BJ (cell line): Measurements from ENCODE around the gene TMEM236. TPM values are rescaled to one million over a fixed set of nuclear protein-coding genes. Genes with fewer than 3 reads are reported as not detected.

Source experiments
- CTCF ChIA-PET: fragments of 350-600 bp; formaldehyde crosslinking; extraction: SDS; loops from one replicate; lab custom pipeline; 2021; ENCODE audit warnings: antibody characterized with exemption, inconsistent platforms; lab: Yijun Ruan, JAX
- POLR2A ChIA-PET: fragments of 300-600 bp; sonication (Branson Sonifier 250); formaldehyde crosslinking; extraction: SDS; loops from one replicate; lab custom pipeline; 2021; ENCODE audit warnings: antibody characterized with exemption; lab: Charles Lee
- DNase-seq: peaks from one replicate; pipeline ENCODE4 v3.0.0-alpha.2; 2011; ENCODE audit warnings: low read depth
- H3K27me3 ChIP-seq: 2 replicates; pipeline ENCODE4 v1.6.0; 2011; ENCODE audit warnings: low read length; ENCODE audit not compliant: control insufficient read depth, insufficient read depth
- H3K36me3 ChIP-seq: 2 replicates; pipeline ENCODE4 v1.5.1; 2011; ENCODE audit warnings: low read length; ENCODE audit not compliant: control insufficient read depth, insufficient read depth
- H3K4me3 ChIP-seq: 2 replicates; pipeline ENCODE4 v1.5.1; 2011; ENCODE audit warnings: low read depth, mild to moderate bottlenecking, control low read depth, low read length
- polyA plus RNA-seq: library from polyadenylated mRNA; depleted of rRNA; stranded (reverse); fragments of >200 nt; gene quantifications from 2 replicates; pipeline ENCODE4 v1.2.3, GENCODE V29; 2011
- TF ChIP-seq, protein P1 (sequence below): IDR thresholded peaks from 2 replicates; pipeline ENCODE4 v1.5.1; 2011; ENCODE audit warnings: low read depth, mild to moderate bottlenecking, control low read depth, inconsistent platforms, low read length, moderate library complexity; ENCODE audit not compliant: insufficient read depth

TMEM236 gene
- polyA plus RNA-seq, 1 experiment = 0.02 TPM

- CTCF ChIA-PET = interaction anchor here (0.8 to 1.3 kb wide), 4 partner anchors 12 to 407 kb away, joined by 3 to 5 read pairs (median 3); no protein-coding TSS in a partner anchor
Measured at GRCh38 chr10:17808971-17809841, 57.2 kb downstream of the TMEM236 start, which contains the start of gene MRC1. Gene MRC1, plus strand, starts transcription at chr10:17809348. Its CDS starts 118 bp downstream, at chr10:17809466.

GRCh38 chr10:17811146-17811865, 59.3 kb downstream of the TMEM236 start:
- no peak for DNase-seq
- TF ChIP-seq, protein P1, sequence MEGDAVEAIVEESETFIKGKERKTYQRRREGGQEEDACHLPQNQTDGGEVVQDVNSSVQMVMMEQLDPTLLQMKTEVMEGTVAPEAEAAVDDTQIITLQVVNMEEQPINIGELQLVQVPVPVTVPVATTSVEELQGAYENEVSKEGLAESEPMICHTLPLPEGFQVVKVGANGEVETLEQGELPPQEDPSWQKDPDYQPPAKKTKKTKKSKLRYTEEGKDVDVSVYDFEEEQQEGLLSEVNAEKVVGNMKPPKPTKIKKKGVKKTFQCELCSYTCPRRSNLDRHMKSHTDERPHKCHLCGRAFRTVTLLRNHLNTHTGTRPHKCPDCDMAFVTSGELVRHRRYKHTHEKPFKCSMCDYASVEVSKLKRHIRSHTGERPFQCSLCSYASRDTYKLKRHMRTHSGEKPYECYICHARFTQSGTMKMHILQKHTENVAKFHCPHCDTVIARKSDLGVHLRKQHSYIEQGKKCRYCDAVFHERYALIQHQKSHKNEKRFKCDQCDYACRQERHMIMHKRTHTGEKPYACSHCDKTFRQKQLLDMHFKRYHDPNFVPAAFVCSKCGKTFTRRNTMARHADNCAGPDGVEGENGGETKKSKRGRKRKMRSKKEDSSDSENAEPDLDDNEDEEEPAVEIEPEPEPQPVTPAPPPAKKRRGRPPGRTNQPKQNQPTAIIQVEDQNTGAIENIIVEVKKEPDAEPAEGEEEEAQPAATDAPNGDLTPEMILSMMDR = no peak
- POLR2A ChIA-PET = no interaction called here
- CTCF ChIA-PET = no interaction called here
- Histone ChIP-seq H3K36me3 (no peaks in the 10 kb centered on the region), H3K4me3 (no peak overlapping the region), H3K27me3 (no peaks in the 10 kb centered on the region)

More at GRCh38 chr10:17808971-17809841, 57.2 kb downstream of the TMEM236 start, which contains the start of gene MRC1:
- TF ChIP-seq, protein P1 = no peak
- no peaks in the 10 kb centered on the region for H3K36me3 ChIP-seq
- POLR2A ChIA-PET = no interaction called here
- no peak for DNase-seq
- no peak within 1 kb of the TSS for H3K4me3 ChIP-seq
- no peaks in the 10 kb centered on the region for H3K27me3 ChIP-seq

DNA sequence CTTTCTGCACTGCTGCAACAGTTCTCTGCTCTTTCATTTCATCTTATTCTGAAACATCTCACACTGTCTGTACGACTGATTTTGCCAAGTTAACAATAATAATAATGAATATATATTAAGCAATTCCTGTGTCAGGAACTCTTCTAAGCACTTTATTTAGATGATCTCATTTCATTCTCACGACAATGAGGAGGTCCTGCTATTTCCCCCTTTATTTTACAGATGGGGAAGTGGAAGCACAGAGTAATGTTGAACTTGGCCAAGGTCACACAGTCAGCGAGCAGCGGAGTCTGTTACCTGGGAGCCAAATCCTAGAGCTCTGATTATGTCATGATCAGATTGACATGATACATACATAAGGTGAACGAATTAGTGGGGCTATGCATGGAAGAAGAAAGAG, 63.0 kb downstream of the TMEM236 start:
- DNase-seq = no peak
- H3K36me3 ChIP-seq = no peaks in the 10 kb centered on the region
- TF ChIP-seq, protein P1 = no peak
- no peak overlapping the region for H3K4me3 ChIP-seq
- CTCF ChIA-PET = interaction anchor here (1.0 kb wide), 1 partner anchor 22 kb away, joined by 4 read pairs; no protein-coding TSS in a partner anchor
- no peaks in the 10 kb centered on the region for H3K27me3 ChIP-seq
- POLR2A ChIA-PET = no interaction called here

DNA sequence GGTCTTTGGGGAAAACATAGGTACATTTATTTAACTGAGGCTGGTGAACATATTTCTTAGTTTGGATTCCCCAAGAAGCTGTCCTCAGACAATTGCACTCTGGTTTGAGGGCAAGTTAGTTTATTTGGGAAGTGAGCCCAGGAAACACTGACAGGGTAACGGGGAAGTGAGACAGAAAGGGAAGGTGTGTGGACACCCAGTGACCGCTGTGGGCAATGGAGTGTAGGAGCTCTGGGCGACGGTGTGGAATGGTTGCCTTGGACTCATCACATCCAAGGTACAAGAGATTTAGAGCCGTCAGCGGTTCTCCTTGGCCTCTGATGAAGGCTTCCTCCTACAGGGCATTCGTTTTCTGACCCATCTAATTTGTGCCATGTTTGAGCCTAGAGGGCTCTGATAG, 64.2 kb downstream of the TMEM236 start:
- Histone ChIP-seq H3K36me3 (no peaks in the 10 kb centered on the region), H3K27me3 (no peaks in the 10 kb centered on the region), H3K4me3 (no peak overlapping the region)
- POLR2A ChIA-PET = no interaction called here
- CTCF ChIA-PET = interaction anchor here (0.5 to 1.2 kb wide), 2 partner anchors 9 to 23 kb away, joined by 3 read pairs; no protein-coding TSS in a partner anchor
- TF ChIP-seq, protein P1 = no peak
- DNase-seq = no peak

DNA sequence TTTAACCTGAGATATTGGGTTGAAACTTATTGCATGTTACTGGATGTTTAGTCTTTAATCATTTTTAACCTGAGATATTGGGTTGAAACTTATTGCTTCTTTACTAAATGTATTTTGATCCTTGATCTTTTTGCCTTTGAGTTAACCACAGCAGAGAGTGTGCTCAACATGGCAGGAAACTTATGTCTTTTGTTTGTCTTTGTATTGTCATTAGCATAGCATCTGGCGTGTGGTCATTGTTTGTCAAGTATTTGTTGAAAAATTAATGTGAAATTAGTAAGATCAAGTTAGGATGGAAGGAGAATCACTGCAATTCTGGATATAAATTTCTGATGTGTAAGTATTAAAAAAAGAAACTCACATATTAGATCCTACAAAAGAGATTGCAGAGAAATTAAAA, 65.3 kb downstream of the TMEM236 start:
- no peaks in the 10 kb centered on the region for H3K36me3 ChIP-seq
- TF ChIP-seq, protein P1 = no peak
- CTCF ChIA-PET = no interaction called here
- POLR2A ChIA-PET = no interaction called here
- no peak overlapping the region for H3K4me3 ChIP-seq
- no peaks in the 10 kb centered on the region for H3K27me3 ChIP-seq
- DNase-seq = no peak
